ENCODE data around the gene CFAP299.
"Not testable (repeated sequence)": the region's sequence is repeated elsewhere in the genome, so short reads cannot be mapped to it uniquely, and the experiment has no call there.

Gene CFAP299

DNA sequence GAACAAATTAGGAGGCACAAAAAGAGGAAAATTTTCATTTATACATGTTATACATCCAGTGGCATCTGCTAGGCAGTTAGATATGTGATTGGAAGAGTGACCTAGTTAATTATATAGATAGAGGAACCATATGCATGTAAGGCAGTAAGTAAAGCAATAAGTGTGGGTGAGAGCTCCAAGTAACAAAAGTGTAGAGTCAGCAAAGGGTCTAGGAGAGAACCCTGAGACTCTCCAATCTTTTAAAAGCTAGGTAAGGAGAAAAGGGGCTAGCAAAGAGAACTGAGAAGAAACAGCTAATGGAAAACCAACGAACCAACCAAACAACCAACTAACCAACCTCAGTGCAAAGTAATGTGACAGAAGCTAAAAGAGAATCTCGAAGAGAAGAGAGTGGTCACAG, 3.8 kb upstream of the CFAP299 start:
- no peak for DNase-seq (ENCODE audit: low read depth)

- no peak for DNase-seq (ENCODE audit: low read depth)
Measured at GRCh38 chr4:80333121-80333520, 2.4 kb upstream of the CFAP299 start.

- DNase-seq (ENCODE audit: low read depth): no peak
Measured at GRCh38 chr4:80334568-80334967, 962 bp upstream of the CFAP299 start.

DNA sequence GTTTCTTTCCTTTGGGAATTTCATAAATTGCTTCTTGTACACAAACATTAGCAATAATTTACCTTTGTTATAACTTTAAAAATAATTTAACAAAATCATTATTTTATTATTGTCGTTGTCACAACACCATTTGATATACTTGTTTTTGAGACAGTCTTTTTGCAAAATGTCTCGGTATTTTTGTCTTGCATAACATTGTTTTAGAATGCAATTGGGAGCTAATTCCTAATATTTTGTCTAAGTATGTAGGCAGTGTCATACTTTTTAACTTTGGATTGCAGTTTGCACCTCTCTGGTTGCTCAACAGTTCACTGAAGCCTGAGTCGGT, 340 bp upstream of the CFAP299 start:
- no peak for DNase-seq (ENCODE audit: low read depth)

DNA sequence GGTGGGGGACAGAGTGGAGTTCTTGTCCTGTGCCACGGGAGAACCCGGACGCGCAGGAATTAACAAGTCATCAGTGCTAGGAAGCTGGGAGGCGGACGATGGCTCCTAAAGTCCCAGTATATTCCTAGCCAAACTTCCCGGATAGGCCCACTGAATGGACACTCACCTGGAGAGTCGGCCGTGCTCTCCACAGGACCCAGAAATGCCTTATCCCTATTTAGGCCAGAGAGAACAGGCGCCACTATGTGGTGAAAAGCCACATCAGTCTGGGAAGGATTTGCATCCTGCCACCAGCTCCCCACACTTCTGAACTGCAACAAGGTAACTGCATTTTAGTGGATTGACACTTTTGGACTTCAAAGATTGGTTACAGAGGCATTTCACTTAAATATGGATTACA, 1.1 kb downstream of the CFAP299 start:
- DNase-seq (ENCODE audit: low read depth): no peak

- DNase-seq (ENCODE audit: low read depth): no peak
Measured at GRCh38 chr4:80340036-80340435, 4.5 kb downstream of the CFAP299 start.

GRCh38 chr4:80342684-80343083, 7.2 kb downstream of the CFAP299 start:
- not testable (repeated sequence) for DNase-seq (ENCODE audit: low read depth)

DNA sequence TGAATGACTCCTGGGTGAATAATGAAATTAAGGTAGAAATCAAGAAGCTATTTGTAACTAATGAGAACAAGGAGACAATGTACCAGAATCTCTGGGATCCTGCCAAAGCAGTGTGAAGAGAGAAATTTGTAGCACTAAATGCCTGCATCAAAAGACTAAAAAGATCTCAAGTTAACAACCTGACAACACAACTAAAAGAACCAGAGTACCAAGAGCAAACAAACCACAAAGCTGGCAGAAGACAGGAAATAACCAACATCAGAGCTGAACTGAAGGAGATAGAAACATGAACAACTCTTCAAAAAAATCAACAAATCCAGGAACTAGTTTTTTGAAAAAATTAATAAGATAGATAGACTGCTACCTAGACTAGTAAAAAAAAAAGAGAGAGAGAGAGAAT, 8.4 kb downstream of the CFAP299 start:
- no peak for DNase-seq (ENCODE audit: low read depth)

- no peak for DNase-seq (ENCODE audit: low read depth)
Measured at GRCh38 chr4:80360084-80360483, 24.6 kb downstream of the CFAP299 start.

- no peak for DNase-seq (ENCODE audit: low read depth)
Measured at GRCh38 chr4:80360900-80361299, 25.4 kb downstream of the CFAP299 start.

GRCh38 chr4:80361329-80361900, 25.9 kb downstream of the CFAP299 start:
- no peak for DNase-seq (ENCODE audit: low read depth)

DNA sequence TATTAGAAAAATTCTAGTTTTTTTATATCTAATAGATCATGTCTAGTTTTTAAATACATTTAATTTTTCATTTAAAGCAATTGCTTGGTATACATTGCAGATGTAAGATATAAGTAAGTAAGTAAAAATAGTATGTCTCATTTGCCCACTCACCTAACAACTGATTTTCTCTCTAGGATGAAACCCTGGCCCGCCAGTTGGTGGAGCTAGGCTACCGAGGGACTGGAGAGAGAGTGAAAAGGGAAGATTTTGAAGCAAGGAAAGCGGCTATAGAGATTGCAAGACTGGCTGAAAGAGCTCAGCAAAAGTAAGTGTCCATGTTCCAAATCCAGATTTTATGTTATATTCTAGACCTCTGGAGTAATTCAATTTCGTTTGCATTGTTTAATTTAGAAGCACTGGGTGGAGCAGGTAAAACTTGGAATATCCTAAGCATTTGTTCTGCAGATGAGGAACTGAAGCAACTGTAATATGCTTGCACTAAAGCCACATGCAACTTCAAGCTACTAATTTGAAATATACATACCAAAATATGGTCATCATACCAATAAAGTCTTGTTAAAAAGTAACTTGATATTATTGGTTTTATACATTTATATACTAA, 27.1 kb downstream of the CFAP299 start:
- DNase-seq (ENCODE audit: low read depth): peak; percentile 33

DNA sequence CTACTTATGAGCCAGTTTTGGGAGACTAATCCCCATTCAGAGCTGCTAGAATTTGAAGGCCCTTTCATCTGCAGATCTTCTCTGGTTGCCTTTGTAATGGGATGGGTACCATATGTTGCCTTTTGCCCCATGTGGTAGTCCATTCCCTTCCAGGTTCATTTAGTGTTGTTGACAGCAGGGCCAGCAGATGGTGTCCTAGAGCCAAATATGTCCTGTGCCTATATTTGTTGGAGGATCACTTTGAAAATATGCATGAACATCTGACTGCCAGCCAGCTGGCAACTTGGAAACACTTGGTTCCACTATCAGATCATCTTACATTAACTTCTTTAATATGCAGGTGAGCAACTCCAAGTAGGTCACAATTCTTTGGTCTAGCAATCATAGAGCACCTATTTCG, 30.4 kb downstream of the CFAP299 start:
- peak; percentile 34 for DNase-seq (ENCODE audit: low read depth)

- no peak for DNase-seq (ENCODE audit: low read depth)
Measured at GRCh38 chr4:80367737-80368136, 32.2 kb downstream of the CFAP299 start.

- DNase-seq (ENCODE audit: low read depth): no peak
Measured at GRCh38 chr4:80370635-80371034, 35.1 kb downstream of the CFAP299 start.

DNA sequence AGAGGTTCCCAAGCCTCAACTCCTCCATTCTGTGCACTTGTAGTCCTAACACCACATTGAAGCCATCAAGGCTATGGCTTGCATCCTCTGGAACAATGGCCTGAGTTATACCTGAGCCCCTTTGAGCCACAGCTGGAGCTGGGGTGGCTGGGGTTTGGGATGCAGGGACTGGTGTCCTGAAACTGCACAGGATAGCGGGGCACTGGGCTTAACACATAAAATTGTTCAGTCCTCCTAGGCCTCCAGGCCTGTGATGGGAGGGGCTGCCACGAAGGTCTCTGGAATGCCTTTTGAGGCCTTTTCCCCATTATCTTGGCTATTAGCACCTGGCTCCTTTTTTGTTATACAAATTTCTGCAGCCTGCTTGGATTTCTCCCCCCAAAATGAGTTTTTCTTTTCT, 35.5 kb downstream of the CFAP299 start:
- DNase-seq (ENCODE audit: low read depth): no peak

DNA sequence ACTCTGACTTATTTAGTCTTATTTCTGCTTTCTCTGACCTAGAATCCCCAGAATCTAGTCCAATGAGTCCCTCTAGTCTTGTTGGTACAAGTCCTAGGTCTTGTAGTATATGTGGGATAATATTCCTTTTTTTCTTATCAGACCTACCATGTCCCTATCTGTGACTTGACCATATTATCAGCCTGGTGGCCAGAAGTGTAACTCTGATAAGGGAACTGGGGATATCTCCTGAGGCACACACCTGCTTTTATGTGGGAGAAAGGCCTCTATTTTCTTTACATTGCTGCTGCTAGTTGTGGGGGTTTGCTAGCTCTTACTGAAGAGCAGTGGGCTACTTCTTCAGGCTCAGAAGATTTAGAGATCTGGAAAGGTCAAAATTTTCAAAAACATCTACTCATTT, 38.6 kb downstream of the CFAP299 start:
- no peak for DNase-seq (ENCODE audit: low read depth)

DNA sequence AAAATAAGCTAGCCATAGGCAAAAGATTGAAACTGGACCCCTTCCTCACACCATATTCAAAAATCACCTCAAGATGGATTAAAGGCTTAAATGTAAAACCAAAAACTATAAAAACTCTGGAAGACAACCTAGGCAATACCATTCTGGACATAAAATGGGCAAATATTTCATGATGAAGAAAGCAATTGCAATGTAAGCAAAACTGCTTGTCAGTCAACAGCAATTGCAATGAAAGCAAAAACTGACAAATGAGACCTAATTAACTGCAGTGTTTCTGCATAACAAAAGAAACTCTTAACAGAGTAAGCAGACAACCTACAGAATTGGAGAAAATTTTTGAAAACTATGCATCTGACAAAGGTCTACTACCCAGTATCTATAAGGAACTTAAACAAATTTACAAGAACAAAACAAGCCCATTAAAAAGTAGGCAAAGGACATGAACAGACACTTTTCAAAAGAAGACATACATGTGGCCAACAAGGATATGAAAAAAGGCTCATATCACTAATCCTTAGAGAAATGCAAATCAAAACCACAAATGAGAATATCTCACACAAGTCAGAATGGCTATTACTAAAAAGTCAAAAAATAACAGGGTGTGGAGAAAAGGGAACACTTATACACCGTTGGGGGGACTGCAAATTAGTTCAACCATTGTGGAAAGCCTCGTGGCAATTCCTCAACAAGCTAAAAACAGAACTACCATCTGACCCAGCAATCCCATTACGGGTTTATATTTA, 46.7 kb downstream of the CFAP299 start:
- DNase-seq (ENCODE audit: low read depth): no peak

- DNase-seq (ENCODE audit: low read depth): no peak
Measured at GRCh38 chr4:80385397-80386280, 50.1 kb downstream of the CFAP299 start.

GRCh38 chr4:80386281-80386886, 50.9 kb downstream of the CFAP299 start:
- DNase-seq (ENCODE audit: low read depth): no peak

DNA sequence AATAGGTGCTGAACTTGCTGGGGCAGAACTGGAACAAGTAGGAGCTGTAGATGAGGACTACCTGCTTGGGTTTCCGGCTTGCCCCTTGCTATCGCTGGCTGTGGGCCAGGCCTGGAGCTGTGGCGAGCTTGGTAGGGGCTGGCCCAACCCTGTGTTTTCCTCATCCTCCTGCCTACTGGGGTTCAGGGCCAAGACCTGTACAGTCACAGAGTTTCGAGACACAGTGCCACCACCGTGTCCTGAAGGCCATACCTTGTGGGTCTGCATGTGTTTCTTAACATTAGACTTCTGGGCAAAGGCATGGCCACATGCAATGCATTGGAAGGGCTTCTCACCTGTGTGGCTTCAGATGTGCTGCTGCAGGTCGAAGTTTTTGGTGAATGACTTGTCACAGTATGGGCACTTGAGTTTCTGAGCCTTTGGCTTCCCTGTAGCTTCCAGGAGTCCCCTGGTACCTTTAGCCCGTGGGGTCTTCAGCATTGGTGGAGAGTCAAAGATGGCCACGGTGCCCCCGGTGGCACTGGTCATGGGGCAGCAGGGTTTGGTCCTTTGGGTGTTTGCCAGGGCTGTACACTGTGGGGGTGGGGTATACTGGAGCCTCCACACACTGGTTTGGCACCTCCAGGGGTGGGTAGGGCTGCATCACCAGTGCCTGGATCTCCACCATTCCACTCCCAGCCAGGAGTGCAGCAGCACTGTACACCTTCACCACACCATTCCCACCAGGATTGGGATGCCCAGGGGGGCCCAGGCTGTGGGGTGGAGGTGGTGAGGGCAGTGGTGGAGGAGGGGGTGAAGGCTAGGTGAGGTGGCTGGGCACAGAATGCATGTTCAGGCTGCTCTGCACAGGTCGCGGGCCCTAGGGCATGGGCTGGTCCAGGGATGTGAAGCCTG, 52.1 kb downstream of the CFAP299 start:
- no peak for DNase-seq (ENCODE audit: low read depth)

All from T follicular helper cell (primary cell).